Esophagus (tissue), 2 donors: Measurements from ENCODE around the gene UGGT2. TPM values are rescaled to one million over a fixed set of nuclear protein-coding genes. Genes with fewer than 3 reads are reported as not detected.
"Not testable (repeated sequence)": the region's sequence is repeated elsewhere in the genome, so short reads cannot be mapped to it uniquely, and the experiment has no call there.

Experiments used
- H3K27ac ChIP-seq, 2 donors: one replicate each; pipeline ENCODE4 v1.5.1; 2013; ENCODE audit warnings: low read depth in 2 of 2, mild to moderate bottlenecking in 2 of 2, inconsistent platforms in 1 of 2, low read length in 1 of 2, moderate library complexity in 1 of 2
- H3K27me3 ChIP-seq, 2 donors: one replicate each; pipeline ENCODE4 v1.6.1; 2013; ENCODE audit warnings: low read length in 2 of 2, control low read depth in 1 of 2, mild to moderate bottlenecking in 1 of 2; ENCODE audit not compliant: insufficient read depth in 2 of 2, control insufficient read depth in 1 of 2
- H3K36me3 ChIP-seq, 2 donors: one replicate each; pipeline ENCODE4 v1.6.1; 2013; ENCODE audit warnings: low read length in 1 of 2; ENCODE audit not compliant: control insufficient read depth in 2 of 2, insufficient read depth in 2 of 2
- H3K4me1 ChIP-seq, 2 donors: one replicate each; pipeline ENCODE4 v1.6.1; 2013; ENCODE audit warnings: low read length in 1 of 2; ENCODE audit not compliant: control insufficient read depth in 2 of 2, insufficient read depth in 2 of 2
- H3K4me3 ChIP-seq, 2 donors: one replicate each; pipeline ENCODE4 v1.5.1; 2013; ENCODE audit warnings: low read length in 2 of 2, mild to moderate bottlenecking in 2 of 2, low read depth in 1 of 2, moderate library complexity in 1 of 2
- H3K9me3 ChIP-seq, 2 donors: one replicate each; pipeline ENCODE4 v1.6.1; 2013; ENCODE audit warnings: mild to moderate bottlenecking in 2 of 2, low read depth in 1 of 2, low read length in 1 of 2, moderate library complexity in 1 of 2; ENCODE audit not compliant: control insufficient read depth in 2 of 2, insufficient read depth in 1 of 2
- WGBS, 2 donors: extraction: QIAGEN DNeasy Blood & Tissue Kit; methylation state at CpG; one replicate each; pipeline ENCODE4 v1.1.7; 2013; 5-methylcytosine and 5-hydroxymethylcytosine counted together
- polyA plus RNA-seq, 2 donors: library from polyadenylated mRNA; stranded (reverse); fragments of 200-250 nt; gene quantifications; one replicate each; pipeline ENCODE4 v1.2.3, GENCODE V29; 2013
- donor health status: healthy with polysubstance abuse.
- donor health status: Bipolar disorder and iron deficiency.

Gene UGGT2
- polyA plus RNA-seq, 2 donors, result 3.2 to 3.5 TPM

- not testable (repeated sequence) for H3K9me3 ChIP-seq, H3K4me3 ChIP-seq, H3K27me3 ChIP-seq, H3K36me3 ChIP-seq, H3K27ac ChIP-seq, H3K4me1 ChIP-seq
- WGBS, 2 donors, result 88% methylated on average over 3 of the region's 3 CpGs
These were observed 1.3 kb downstream of the UGGT2 start for GRCh38 chr13:96051946-96052345.

DNA sequence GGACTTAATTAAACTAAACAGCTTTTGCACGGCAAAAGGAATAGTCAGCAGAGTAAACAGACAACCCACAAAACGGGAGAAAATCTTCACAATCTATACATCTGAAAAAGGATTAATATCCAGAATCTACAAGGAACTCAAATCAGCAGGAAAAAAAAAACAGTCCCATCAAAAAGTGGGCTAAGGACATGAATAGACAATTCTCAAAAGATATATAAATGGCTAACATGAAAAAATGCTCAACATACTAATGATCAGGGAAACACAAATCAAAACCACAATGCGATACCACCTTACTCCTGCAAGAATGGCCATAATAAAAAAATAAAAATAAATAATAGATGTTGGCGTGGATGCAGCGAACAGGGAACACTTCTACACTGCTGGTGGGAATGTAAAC lies 1.7 kb downstream of the UGGT2 start:
- WGBS, 2 donors, result 96% methylated on average over 5 of the region's 5 CpGs
- not testable (repeated sequence) for H3K27ac ChIP-seq, H3K36me3 ChIP-seq

DNA sequence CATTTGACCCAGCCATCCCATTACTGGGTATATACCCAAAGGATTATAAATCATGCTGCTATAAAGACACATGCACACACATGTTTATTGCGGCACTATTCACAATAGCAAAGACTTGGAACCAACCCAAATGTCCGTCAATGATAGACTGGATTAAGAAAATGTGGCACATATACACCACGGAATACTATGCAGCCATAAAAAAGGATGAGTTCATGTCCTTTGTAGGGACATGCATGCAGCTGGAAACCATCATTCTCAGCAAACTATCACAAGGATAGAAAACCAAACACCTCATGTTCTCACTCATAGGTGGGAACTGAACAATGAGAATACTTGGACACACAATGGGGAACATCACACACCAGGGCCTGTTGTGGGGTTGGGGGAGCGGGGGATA lies 2.2 kb downstream of the UGGT2 start:
- not testable (repeated sequence) for H3K27me3 ChIP-seq, H3K4me3 ChIP-seq, H3K36me3 ChIP-seq, H3K9me3 ChIP-seq, H3K4me1 ChIP-seq, H3K27ac ChIP-seq
- 89 to 94% methylated on average over 2 of the region's 4 CpGs for WGBS, 2 donors

More for the DNA sequence above, 1.7 kb downstream of the UGGT2 start:
- not testable (repeated sequence) for H3K27me3 ChIP-seq, H3K4me1 ChIP-seq, H3K4me3 ChIP-seq, H3K9me3 ChIP-seq

GRCh38 chr13:96046449-96047126 lies 6.6 kb downstream of the UGGT2 start:
- WGBS, 2 donors, result 96 to 98% methylated on average over 16 of the region's 16 CpGs
- not testable (repeated sequence) for H3K36me3 ChIP-seq, H3K9me3 ChIP-seq, H3K4me1 ChIP-seq, H3K27ac ChIP-seq, H3K27me3 ChIP-seq, H3K4me3 ChIP-seq

GRCh38 chr13:96044238-96044637 lies 9.0 kb downstream of the UGGT2 start:
- Histone ChIP-seq H3K36me3 (no peaks in the 10 kb centered on the region), H3K4me3 (no peak overlapping the region), H3K27me3 (no peaks in the 10 kb centered on the region), H3K9me3 (no peaks in the 10 kb centered on the region), H3K4me1 (peaks cover 0 to 3% of the 10 kb centered on the region in 2 donors), H3K27ac (no peak overlapping the region)
- 90 to 94% methylated on average over 1 of the region's 1 CpG for WGBS, 2 donors

GRCh38 chr13:96041326-96042110 lies 11.7 kb downstream of the UGGT2 start:
- H3K9me3 ChIP-seq, result no peaks in the 10 kb centered on the region
- 89 to 94% methylated on average over 4 of the region's 4 CpGs for WGBS, 2 donors
- H3K4me3 ChIP-seq, result no peak overlapping the region

DNA sequence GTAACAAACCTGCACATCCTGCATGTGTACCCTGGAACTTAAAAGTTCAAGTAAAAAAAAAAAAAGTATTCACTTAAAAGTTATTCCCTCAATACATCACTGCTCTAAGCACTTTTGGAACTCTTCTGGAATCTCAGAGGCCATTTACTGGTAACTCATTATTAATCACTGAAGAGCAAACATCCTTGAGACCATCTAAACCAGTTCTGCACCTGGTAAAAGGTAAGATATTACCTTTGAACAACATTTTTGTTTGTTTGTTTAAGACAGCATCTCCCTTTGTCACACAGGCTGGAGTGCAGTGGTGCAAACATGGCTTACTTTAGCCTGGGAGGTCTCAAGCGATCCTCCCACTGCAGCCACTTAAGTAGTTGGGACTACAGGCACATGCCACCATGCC lies 16.7 kb downstream of the UGGT2 start:
- Histone ChIP-seq H3K4me1 (no peaks in the 10 kb centered on the region), H3K27me3 (no peaks in the 10 kb centered on the region), H3K27ac (no peak overlapping the region), H3K4me3 (no peak overlapping the region), H3K36me3 (no peaks in the 10 kb centered on the region), H3K9me3 (no peaks in the 10 kb centered on the region)
- 95% methylated on average over 1 of the region's 1 CpG for WGBS, 2 donors

More at GRCh38 chr13:96041326-96042110, 11.7 kb downstream of the UGGT2 start:
- Histone ChIP-seq H3K36me3 (no peaks in the 10 kb centered on the region), H3K4me1 (peaks cover 0 to 3% of the 10 kb centered on the region in 2 donors), H3K27ac (no peak overlapping the region), H3K27me3 (no peaks in the 10 kb centered on the region)

GRCh38 chr13:96034662-96035061 lies 18.5 kb downstream of the UGGT2 start:
- Histone ChIP-seq H3K36me3 (no peaks in the 10 kb centered on the region), H3K27me3 (no peaks in the 10 kb centered on the region), H3K4me3 (no peak overlapping the region), H3K4me1 (no peaks in the 10 kb centered on the region), H3K9me3 (no peaks in the 10 kb centered on the region), H3K27ac (no peak overlapping the region)
- 84 to 96% methylated on average over 10 of the region's 10 CpGs for WGBS, 2 donors

- H3K4me3 ChIP-seq, result no peak overlapping the region
- H3K4me1 ChIP-seq, result no peaks in the 10 kb centered on the region
- WGBS, 2 donors, result 93 to 94% methylated on average over 12 of the region's 12 CpGs
- no peak overlapping the region for H3K27ac ChIP-seq
- H3K9me3 ChIP-seq, result no peaks in the 10 kb centered on the region
- no peaks in the 10 kb centered on the region for H3K27me3 ChIP-seq
- no peaks in the 10 kb centered on the region for H3K36me3 ChIP-seq
These were observed 19.8 kb downstream of the UGGT2 start for GRCh38 chr13:96033220-96034015.
